K562 (cell line): ENCODE data around the gene ZNF747. TPM values are rescaled to one million over a fixed set of nuclear protein-coding genes. Genes with fewer than 3 reads are reported as not detected.

Source experiments
- ADNP ChIP-seq: fragments of 200-800 bp; sonication (Bioruptor generic); IDR thresholded peaks from 2 replicates; pipeline ENCODE4 v1.6.1; 2016; ENCODE audit warnings: missing genetic modification characterization, missing compliant biosample characterization
- BCL6 ChIP-seq: fragments of 250-450 bp; sonication (Bioruptor Pico); IDR thresholded peaks from 2 replicates; pipeline ENCODE4 v1.4.0; 2020
- CEBPG ChIP-seq, 3 experiments: fragments of 200-800 bp in 1 of 3; sonication (Bioruptor generic) in 1 of 3; sonication (generic) in 1 of 3; formaldehyde crosslinking in 1 of 3; IDR thresholded peaks in 2 of 3; conservative IDR thresholded peaks in 1 of 3; 2 replicates each; pipeline versions ENCODE4 v1.6.1 to v1.8.0; 2016 to 2022; ENCODE audit warnings: missing compliant biosample characterization in 2 of 3, missing genetic modification characterization in 2 of 3, mild to moderate bottlenecking in 1 of 3, missing genetic modification reagents in 1 of 3
- KDM2B ChIP-seq: fragments of 250-450 bp; sonication (Bioruptor Pico); IDR thresholded peaks from 2 replicates; pipeline ENCODE4 v1.8.0; 2021; ENCODE audit warnings: mild to moderate bottlenecking, moderate library complexity
- PYGO2 ChIP-seq: fragments of 450-650 bp; IDR thresholded peaks from 2 replicates; pipeline ENCODE4 v1.6.1; 2016; ENCODE audit warnings: mild to moderate bottlenecking, missing genetic modification characterization, moderate library complexity, missing compliant biosample characterization
- RBM14 ChIP-seq: fragments of 200-400 bp; formaldehyde crosslinking; IDR thresholded peaks from 2 replicates; pipeline ENCODE4 v1.6.1; 2018; ENCODE audit warnings: low read depth, mild to moderate bottlenecking, low read length, moderate library complexity, borderline replicate concordance; ENCODE audit not compliant: insufficient read depth
- SIN3A ChIP-seq, 2 experiments: fragments of 150-350 bp in 1 of 2; IDR thresholded peaks; 2 replicates each; pipeline ENCODE4 v1.6.1; 2011 to 2016; ENCODE audit warnings: borderline replicate concordance in 2 of 2, low read depth in 2 of 2, low read length in 2 of 2, mild to moderate bottlenecking in 2 of 2, moderate library complexity in 2 of 2; ENCODE audit not compliant: control insufficient read depth in 1 of 2
- TAF15 ChIP-seq: fragments of 200-400 bp; formaldehyde crosslinking; IDR thresholded peaks from 2 replicates; pipeline ENCODE4 v1.6.1; 2017; ENCODE audit warnings: mild to moderate bottlenecking, low read depth, low read length, moderate library complexity
- TEAD1 ChIP-seq, 2 experiments: fragments of 450-650 bp in 1 of 2; sonication (generic) in 1 of 2; formaldehyde crosslinking; IDR thresholded peaks; 2 replicates each; pipeline versions ENCODE4 v1.4.0 to v1.8.0; 2020 to 2022; ENCODE audit warnings: mild to moderate bottlenecking in 2 of 2, missing genetic modification reagents in 1 of 2
- TRIM25 ChIP-seq: fragments of 450-650 bp; IDR thresholded peaks from 2 replicates; pipeline ENCODE4 v1.7.0; 2016; ENCODE audit warnings: borderline replicate concordance
- TRIM28 ChIP-seq: fragments of 450-650 bp; IDR thresholded peaks from 2 replicates; pipeline ENCODE4 v1.6.1; 2017
- ZNF133 ChIP-seq: fragments of 250-450 bp; sonication (Bioruptor Pico); IDR thresholded peaks from 2 replicates; pipeline ENCODE4 v1.4.0; 2020; ENCODE audit warnings: mild to moderate bottlenecking
- ZNF384 ChIP-seq: IDR thresholded peaks from 2 replicates; pipeline ENCODE4 v1.6.1; 2012; ENCODE audit warnings: low read depth, low read length, improper control_type of control experiment
- ZNF395 ChIP-seq: fragments of 200-800 bp; sonication (Bioruptor generic); IDR thresholded peaks from 2 replicates; pipeline ENCODE4 v1.6.1; 2017; ENCODE audit warnings: missing genetic modification characterization, missing compliant biosample characterization
- ZNF717 ChIP-seq: fragments of 250-450 bp; sonication (Bioruptor Pico); IDR thresholded peaks from 2 replicates; pipeline ENCODE4 v1.5.0; 2021
- ZNF764 ChIP-seq: fragments of 250-450 bp; sonication (Bioruptor Pico); IDR thresholded peaks from 2 replicates; pipeline ENCODE4 v1.4.0; 2020; ENCODE audit warnings: low read depth, mild to moderate bottlenecking, moderate library complexity
- polyA plus RNA-seq, 8 experiments: library from polyadenylated mRNA; depleted of rRNA in 4 of 8; stranded (reverse) in 5 of 8; unstranded in 3 of 8; fragments of >200 nt; fragmentation: Nextera tagmentation in 2 of 8; fragmentation: Illumina TruSeq in 1 of 8; extraction: Ambion mirVana in 2 of 8; extraction: Trizol in 1 of 8; gene quantifications; 2 replicates each; pipeline versions ENCODE4 v1.2.1 to v1.2.3, GENCODE V29; 2011 to 2014; ENCODE audit warnings: inconsistent platforms in 1 of 8, missing spikeins in 1 of 8
- total RNA-seq, 7 experiments: library from RNA; depleted of rRNA in 6 of 7; stranded (reverse); fragments of >200 nt in 6 of 7; fragmentation: Illumina TruSeq in 2 of 7; extraction: Trizol in 2 of 7; gene quantifications; 2 replicates each; pipeline versions ENCODE4 v1.2.1 to v1.2.3, GENCODE V29; 2011 to 2021; ENCODE audit warnings: low replicate concordance in 1 of 7
- TF ChIP-seq, protein P1 (sequence below), 2 experiments: fragments of 450-650 bp; IDR thresholded peaks; 2 replicates each; pipeline ENCODE4 v1.6.1; 2018; ENCODE audit warnings: mild to moderate bottlenecking in 2 of 2, low read depth in 1 of 2; ENCODE audit not compliant: partially characterized antibody in 2 of 2
- TF ChIP-seq, protein P2 (sequence below), 2 experiments: fragments of 250-450 bp in 1 of 2; fragments of 450-650 bp in 1 of 2; sonication (Bioruptor Pico) in 1 of 2; IDR thresholded peaks; 2 replicates each; pipeline versions ENCODE4 v1.6.1 to v1.8.0; 2016 to 2021; ENCODE audit warnings: mild to moderate bottlenecking in 2 of 2, moderate library complexity in 2 of 2, missing compliant biosample characterization in 1 of 2, missing genetic modification characterization in 1 of 2

The ZNF747 gene
- total and polyA plus RNA-seq, 9 of the 15 experiments (the other 6 are each of a cell fraction or from before 2014, with no cell fraction given): 0.14 to 3.3 (median 1.5) TPM

GRCh38 chr16:30558789-30559377 lies 24.2 kb upstream of the ZNF747 start (continued):
- TF ChIP-seq ZNF384 (peak; percentile 80), TAF15 (no peak), PYGO2 (tag) (peak; percentile 62; the same call in 1 of the 2 replicates), SIN3A (IDR thresholded peaks at IDR 0.05; ENCODE audit: borderline replicate concordance in 2 of 2, control insufficient read depth in 1 of 2, low read depth in 2 of 2, low read length in 2 of 2) (0 out of 4 replicates have a peak, but pooled peaks of 1 of the 2 experiments have one; percentile 9), ZNF133 (CRISPR knock-in tag) (no peak), ZNF395 (peak; percentile 58; the same call in 1 of the 2 replicates), KDM2B (CRISPR knock-in tag) (0 out of 2 replicates have a peak, but pooled peaks have one; percentile 43), ZNF717 (CRISPR knock-in tag) (no peak), CEBPG (CRISPR knock-in tag; IDR thresholded peaks at IDR 0.05) (peak; percentile 48; the same call in 1 of the 2 replicates), CEBPG (tag; conservative IDR thresholded peaks at IDR 0.05 in 1 of 2, IDR thresholded peaks at IDR 0.05 in 1 of 2) (peak; percentile 49 to 74; a peak in 3 of 4 replicates), TRIM28 (peak; percentile 47; the same call in 1 of the 2 replicates), ZNF764 (CRISPR knock-in tag) (0 out of 2 replicates have a peak, but pooled peaks have one; percentile 68), BCL6 (CRISPR knock-in tag) (no peak), TEAD1 (CRISPR knock-in tag; IDR thresholded peaks at IDR 0.05) (0 out of 4 replicates have a peak, but pooled peaks of 1 of the 2 experiments have one; percentile 40), TRIM25 (peak; percentile 91; the same call in 1 of the 2 replicates), ADNP (tag) (peak; percentile 100), RBM14 (no peak)
- TF ChIP-seq, protein P1, sequence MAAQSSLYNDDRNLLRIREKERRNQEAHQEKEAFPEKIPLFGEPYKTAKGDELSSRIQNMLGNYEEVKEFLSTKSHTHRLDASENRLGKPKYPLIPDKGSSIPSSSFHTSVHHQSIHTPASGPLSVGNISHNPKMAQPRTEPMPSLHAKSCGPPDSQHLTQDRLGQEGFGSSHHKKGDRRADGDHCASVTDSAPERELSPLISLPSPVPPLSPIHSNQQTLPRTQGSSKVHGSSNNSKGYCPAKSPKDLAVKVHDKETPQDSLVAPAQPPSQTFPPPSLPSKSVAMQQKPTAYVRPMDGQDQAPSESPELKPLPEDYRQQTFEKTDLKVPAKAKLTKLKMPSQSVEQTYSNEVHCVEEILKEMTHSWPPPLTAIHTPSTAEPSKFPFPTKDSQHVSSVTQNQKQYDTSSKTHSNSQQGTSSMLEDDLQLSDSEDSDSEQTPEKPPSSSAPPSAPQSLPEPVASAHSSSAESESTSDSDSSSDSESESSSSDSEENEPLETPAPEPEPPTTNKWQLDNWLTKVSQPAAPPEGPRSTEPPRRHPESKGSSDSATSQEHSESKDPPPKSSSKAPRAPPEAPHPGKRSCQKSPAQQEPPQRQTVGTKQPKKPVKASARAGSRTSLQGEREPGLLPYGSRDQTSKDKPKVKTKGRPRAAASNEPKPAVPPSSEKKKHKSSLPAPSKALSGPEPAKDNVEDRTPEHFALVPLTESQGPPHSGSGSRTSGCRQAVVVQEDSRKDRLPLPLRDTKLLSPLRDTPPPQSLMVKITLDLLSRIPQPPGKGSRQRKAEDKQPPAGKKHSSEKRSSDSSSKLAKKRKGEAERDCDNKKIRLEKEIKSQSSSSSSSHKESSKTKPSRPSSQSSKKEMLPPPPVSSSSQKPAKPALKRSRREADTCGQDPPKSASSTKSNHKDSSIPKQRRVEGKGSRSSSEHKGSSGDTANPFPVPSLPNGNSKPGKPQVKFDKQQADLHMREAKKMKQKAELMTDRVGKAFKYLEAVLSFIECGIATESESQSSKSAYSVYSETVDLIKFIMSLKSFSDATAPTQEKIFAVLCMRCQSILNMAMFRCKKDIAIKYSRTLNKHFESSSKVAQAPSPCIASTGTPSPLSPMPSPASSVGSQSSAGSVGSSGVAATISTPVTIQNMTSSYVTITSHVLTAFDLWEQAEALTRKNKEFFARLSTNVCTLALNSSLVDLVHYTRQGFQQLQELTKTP (IDR thresholded peaks at IDR 0.05; ENCODE audit: low read depth in 1 of 2, partially characterized antibody in 2 of 2): peak in 1 of 2 experiments; percentile 33
- TF ChIP-seq, protein P2, sequence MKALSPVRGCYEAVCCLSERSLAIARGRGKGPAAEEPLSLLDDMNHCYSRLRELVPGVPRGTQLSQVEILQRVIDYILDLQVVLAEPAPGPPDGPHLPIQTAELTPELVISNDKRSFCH (CRISPR knock-in tag; IDR thresholded peaks at IDR 0.05): no peak
- TF ChIP-seq, protein P2 (tag; IDR thresholded peaks at IDR 0.05): peak; percentile 67; the same call in 1 of the 2 replicates
